ENCODE data around the gene GDAP2. TPM values are rescaled to one million over a fixed set of nuclear protein-coding genes. Genes with fewer than 3 reads are reported as not detected.
"Not testable (repeated sequence)": the region's sequence is repeated elsewhere in the genome, so short reads cannot be mapped to it uniquely, and the experiment has no call there.

GDAP2 gene
- total RNA-seq, 1 donor from 2014 or later: 21.5 TPM

- DNase-seq (ENCODE audit: low spot score): no peak
- no peaks in the 10 kb centered on the region for H3K4me1 Mint-ChIP-seq (ENCODE audit: unreplicated experiment)
- no peaks in the 10 kb centered on the region for H3K36me3 Mint-ChIP-seq (ENCODE audit: low read depth, unreplicated experiment)
- H3K27me3 Mint-ChIP-seq (ENCODE audit: unreplicated experiment): peaks cover 2% of the 10 kb centered on the region
- no peak overlapping the region for H3K27ac Mint-ChIP-seq (ENCODE audit: unreplicated experiment)
- TF ChIP-seq CTCF (IDR thresholded peaks at IDR 0.05; ENCODE audit: unreplicated experiment): no peak
- no peak overlapping the region for H3K4me3 Mint-ChIP-seq (ENCODE audit: unreplicated experiment)
- H3K9me3 Mint-ChIP-seq (ENCODE audit: unreplicated experiment): no peaks in the 10 kb centered on the region
Observed at GRCh38 chr1:117859901-117860300, 69.5 kb downstream of the GDAP2 start.

GRCh38 chr1:117857418-117857817 is 72.0 kb downstream of the GDAP2 start:
- Mint-ChIP-seq H3K4me3 (ENCODE audit: unreplicated experiment) (no peak overlapping the region), H3K36me3 (ENCODE audit: low read depth, unreplicated experiment) (no peaks in the 10 kb centered on the region), H3K4me1 (ENCODE audit: unreplicated experiment) (no peaks in the 10 kb centered on the region), H3K27ac (ENCODE audit: unreplicated experiment) (no peak overlapping the region), H3K27me3 (ENCODE audit: unreplicated experiment) (peaks cover 2% of the 10 kb centered on the region), H3K9me3 (ENCODE audit: unreplicated experiment) (no peaks in the 10 kb centered on the region)
- no peak for TF ChIP-seq CTCF (IDR thresholded peaks at IDR 0.05; ENCODE audit: unreplicated experiment)
- no peak for DNase-seq (ENCODE audit: low spot score)

GRCh38 chr1:117852853-117853553 is 76.4 kb downstream of the GDAP2 start:
- H3K4me3 Mint-ChIP-seq (ENCODE audit: unreplicated experiment): no peak overlapping the region
- peaks cover 2% of the 10 kb centered on the region for H3K27me3 Mint-ChIP-seq (ENCODE audit: unreplicated experiment)
- H3K4me1 Mint-ChIP-seq (ENCODE audit: unreplicated experiment): no peaks in the 10 kb centered on the region
- no peak for DNase-seq (ENCODE audit: low spot score)
- H3K27ac Mint-ChIP-seq (ENCODE audit: unreplicated experiment): no peak overlapping the region
- H3K36me3 Mint-ChIP-seq (ENCODE audit: low read depth, unreplicated experiment): no peaks in the 10 kb centered on the region
- no peaks in the 10 kb centered on the region for H3K9me3 Mint-ChIP-seq (ENCODE audit: unreplicated experiment)
- TF ChIP-seq CTCF (IDR thresholded peaks at IDR 0.05; ENCODE audit: unreplicated experiment): no peak

- no peak for TF ChIP-seq CTCF (IDR thresholded peaks at IDR 0.05; ENCODE audit: unreplicated experiment)
- Mint-ChIP-seq H3K27me3 (ENCODE audit: unreplicated experiment) (peaks cover 2% of the 10 kb centered on the region), H3K4me3 (ENCODE audit: unreplicated experiment) (no peak overlapping the region), H3K9me3 (ENCODE audit: unreplicated experiment) (no peaks in the 10 kb centered on the region), H3K36me3 (ENCODE audit: low read depth, unreplicated experiment) (no peaks in the 10 kb centered on the region), H3K27ac (ENCODE audit: unreplicated experiment) (no peak overlapping the region), H3K4me1 (ENCODE audit: unreplicated experiment) (no peaks in the 10 kb centered on the region)
- DNase-seq (ENCODE audit: low spot score): no peak
Observed at GRCh38 chr1:117851687-117852086, 77.7 kb downstream of the GDAP2 start.

GRCh38 chr1:117846674-117847425 is 82.6 kb downstream of the GDAP2 start:
- Mint-ChIP-seq H3K27me3 (ENCODE audit: unreplicated experiment) (no peaks in the 10 kb centered on the region), H3K36me3 (ENCODE audit: low read depth, unreplicated experiment) (peaks cover under 1% of the 10 kb centered on the region), H3K4me1 (ENCODE audit: unreplicated experiment) (no peaks in the 10 kb centered on the region), H3K9me3 (ENCODE audit: unreplicated experiment) (no peaks in the 10 kb centered on the region), H3K4me3 (ENCODE audit: unreplicated experiment) (no peak overlapping the region), H3K27ac (ENCODE audit: unreplicated experiment) (no peak overlapping the region)
- TF ChIP-seq CTCF (IDR thresholded peaks at IDR 0.05; ENCODE audit: unreplicated experiment): no peak
- DNase-seq (ENCODE audit: low spot score): no peak

- DNase-seq (ENCODE audit: low spot score); H3K27me3 Mint-ChIP-seq (ENCODE audit: unreplicated experiment); H3K36me3 Mint-ChIP-seq (ENCODE audit: low read depth, unreplicated experiment); H3K4me1 Mint-ChIP-seq (ENCODE audit: unreplicated experiment); H3K9me3 Mint-ChIP-seq (ENCODE audit: unreplicated experiment); H3K4me3 Mint-ChIP-seq (ENCODE audit: unreplicated experiment); H3K27ac Mint-ChIP-seq (ENCODE audit: unreplicated experiment): not testable (repeated sequence)
Observed at GRCh38 chr1:117844478-117844877, 84.9 kb downstream of the GDAP2 start.

Data from endothelial cell (in vitro differentiated cells).